ENCODE measurements around the gene RADIL.
"Not testable (repeated sequence)": the region's sequence is repeated elsewhere in the genome, so short reads cannot be mapped to it uniquely, and the experiment has no call there.

- not testable (repeated sequence) for TF ChIP-seq CTCF (IDR thresholded peaks at IDR 0.05; ENCODE audit: low read depth, low read length, poor library complexity, severe bottlenecking); EZH2phosphoT487 (IDR thresholded peaks at IDR 0.05; ENCODE audit: borderline replicate concordance, low read length)
Observed at GRCh38 chr7:4802577-4802976, 80.9 kb downstream of the RADIL start.
